Astrocyte of the spinal cord (primary cell): ENCODE results near the gene KIF26A.

Experiments used
- DNase-seq: peaks from one replicate; pipeline ENCODE4 v3.0.0; 2011; ENCODE audit warnings: low read depth, low spot score
- H3K4me3 ChIP-seq: 2 replicates; pipeline ENCODE4 v1.5.1; 2011; ENCODE audit warnings: low read depth, mild to moderate bottlenecking, low read length, moderate library complexity
- CTCF ChIP-seq: IDR thresholded peaks from 2 replicates; pipeline ENCODE4 v1.5.1; 2012; ENCODE audit warnings: low read depth, mild to moderate bottlenecking, low read length, inconsistent platforms
- in situ Hi-C: cut with HindIII; loops from 2 replicates; pipeline ENCODE4 v1.10.0; 2017; ENCODE audit warnings: low sequenced_read_pairs

KIF26A gene

GRCh38 chr14:104117341-104118005 lies 20.9 kb upstream of the KIF26A start:
- DNase-seq = no peak
- no peak overlapping the region for H3K4me3 ChIP-seq
- in situ Hi-C loops = no loop called here
- no peak for TF ChIP-seq CTCF

DNA sequence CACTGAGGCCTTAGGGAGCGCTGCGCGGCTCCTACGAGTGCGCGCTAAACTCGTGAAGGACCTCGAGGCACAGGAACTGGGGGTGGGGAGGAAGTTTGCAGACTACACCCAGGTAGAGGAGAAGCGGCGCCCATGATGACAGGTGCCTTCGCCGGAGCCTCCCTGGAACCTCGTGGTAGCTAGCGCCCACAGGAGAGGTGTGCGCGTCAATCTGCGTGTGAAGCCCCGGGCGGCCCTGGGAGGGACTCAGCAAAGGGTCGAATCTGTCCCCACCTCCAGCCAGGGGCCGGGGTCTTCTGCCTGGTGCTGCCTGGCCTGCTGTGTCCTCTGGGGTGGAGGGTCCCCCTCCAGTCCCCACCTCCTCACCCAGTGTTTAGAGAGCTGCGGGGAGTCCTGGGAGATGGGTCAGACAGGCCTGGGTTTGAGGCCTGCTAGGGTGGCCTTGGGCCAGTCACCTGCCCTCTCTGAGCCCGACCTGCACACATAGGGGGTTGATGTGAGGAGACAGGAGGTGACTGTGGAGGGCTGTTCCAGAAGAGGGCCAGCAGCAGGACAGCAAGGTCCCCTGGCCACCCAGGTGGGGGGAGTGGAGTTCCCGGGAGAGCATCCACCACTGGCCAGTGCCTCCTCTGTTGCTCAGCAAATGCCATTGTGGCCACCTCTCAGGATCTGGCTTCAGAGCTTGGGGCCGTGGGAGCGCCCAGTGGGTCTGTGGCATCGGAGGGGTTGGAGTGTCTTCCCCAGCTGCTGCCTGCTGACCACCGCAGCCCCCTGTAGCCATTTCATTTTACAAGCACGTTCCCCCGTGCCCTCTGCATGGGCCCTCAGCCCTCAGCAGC lies 20.2 kb upstream of the KIF26A start:
- in situ Hi-C loops = no loop called here
- no peak overlapping the region for H3K4me3 ChIP-seq
- TF ChIP-seq CTCF = no peak
- no peak for DNase-seq

DNA sequence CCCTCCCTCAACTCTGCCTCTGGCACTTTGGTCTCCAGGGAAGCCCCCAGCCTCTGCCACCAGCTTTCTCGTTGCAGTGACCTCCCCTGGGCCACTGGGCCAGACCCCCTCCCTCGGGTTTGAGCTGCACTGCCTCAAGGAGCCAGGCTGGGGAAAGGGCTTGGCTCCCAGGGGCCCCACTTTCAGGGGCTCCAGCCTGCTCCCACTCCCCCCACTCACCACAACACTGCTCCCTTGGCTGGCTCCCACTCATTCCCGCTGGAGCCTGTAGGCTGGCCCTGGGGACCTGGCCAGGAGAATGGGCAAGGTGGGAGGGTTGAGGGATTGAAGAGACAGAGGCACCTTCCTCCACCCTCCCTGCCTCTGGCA lies 19.3 kb upstream of the KIF26A start:
- H3K4me3 ChIP-seq = no peak overlapping the region
- no peak for DNase-seq
- in situ Hi-C loops = no loop called here

GRCh38 chr14:104119488-104120251 lies 18.7 kb upstream of the KIF26A start:
- no peak for TF ChIP-seq CTCF
- no peak for DNase-seq
- in situ Hi-C loops = no loop called here
- no peak overlapping the region for H3K4me3 ChIP-seq

More for the DNA sequence above, 19.3 kb upstream of the KIF26A start:
- TF ChIP-seq CTCF = no peak

DNA sequence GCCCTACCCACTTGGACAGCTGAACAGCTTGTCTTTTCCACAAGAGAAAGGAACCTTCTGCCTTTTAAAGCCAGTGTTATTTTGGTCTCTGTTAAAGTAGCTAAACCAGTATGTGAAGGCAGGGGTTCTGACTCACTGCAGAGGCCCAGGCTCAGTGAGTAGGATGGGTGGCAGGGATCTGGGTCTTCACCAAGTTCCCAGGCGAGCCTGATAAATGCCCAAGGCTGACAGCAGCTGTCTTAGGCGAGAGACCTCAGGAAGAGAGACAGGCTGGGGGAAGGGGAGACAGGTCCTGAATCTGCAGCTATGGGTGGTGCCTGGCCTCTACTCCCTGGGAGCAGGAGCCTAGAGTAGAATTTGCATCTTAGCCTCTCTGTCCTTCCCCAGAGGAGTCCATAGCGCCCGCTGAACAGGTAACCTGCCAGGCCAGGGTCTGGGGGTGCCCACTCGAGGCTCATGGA lies 18.1 kb upstream of the KIF26A start:
- TF ChIP-seq CTCF = no peak
- no peak for DNase-seq
- in situ Hi-C loops = no loop called here
- no peak overlapping the region for H3K4me3 ChIP-seq

DNA sequence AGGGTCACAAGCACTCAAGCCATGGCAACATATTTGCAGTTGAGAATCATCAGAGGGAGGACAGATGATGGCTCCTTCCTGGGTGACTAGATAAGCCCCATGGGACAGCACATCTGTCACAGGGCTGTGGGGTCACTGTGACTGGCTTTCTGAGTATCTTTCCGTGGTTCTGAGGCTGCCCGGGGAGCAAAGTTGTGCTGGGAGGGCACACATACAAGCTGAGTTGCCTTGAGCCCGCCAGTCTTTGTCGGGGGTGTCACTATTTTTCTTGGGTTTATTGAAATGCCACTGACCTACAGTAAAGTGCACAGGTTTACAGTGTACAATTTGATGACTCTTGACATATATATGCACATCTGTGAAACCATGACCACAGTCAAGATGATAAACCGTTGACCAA lies 17.2 kb upstream of the KIF26A start:
- TF ChIP-seq CTCF = no peak
- no peak for DNase-seq
- in situ Hi-C loops = no loop called here

More for the DNA sequence above, 17.2 kb upstream of the KIF26A start:
- no peak overlapping the region for H3K4me3 ChIP-seq
